K562 (cell line): Measurements from ENCODE around the gene PTPRM.

ENCODE experiments used
- CTCF ChIP-seq, 3 experiments: IDR thresholded peaks in 2 of 3; conservative IDR thresholded peaks in 1 of 3; 2 replicates each; pipeline ENCODE4 v1.5.1; 2011 to 2012; ENCODE audit warnings: low read length in 3 of 3, mild to moderate bottlenecking in 3 of 3, control low read depth in 2 of 3, improper control_type of control experiment in 1 of 3, inconsistent platforms in 1 of 3, low read depth in 1 of 3, mixed read lengths in 1 of 3, moderate library complexity in 1 of 3; ENCODE audit not compliant: insufficient read depth in 2 of 3
- ELK1 ChIP-seq: sonication (generic); formaldehyde crosslinking; IDR thresholded peaks from 2 replicates; pipeline ENCODE4 v1.8.1; 2022; ENCODE audit warnings: missing genetic modification reagents
- POLR2AphosphoS2 ChIP-seq: IDR thresholded peaks from 2 replicates; pipeline ENCODE4 v1.6.1; 2012; ENCODE audit warnings: low read length, improper control_type of control experiment
- SIRT6 ChIP-seq: IDR thresholded peaks from one replicate; pipeline ENCODE4 v1.6.1; 2012; ENCODE audit warnings: low read depth, mild to moderate bottlenecking, control low read depth, inconsistent platforms, low read length, moderate library complexity
- ZNF316 ChIP-seq: fragments of 450-650 bp; IDR thresholded peaks from 2 replicates; pipeline ENCODE4 v1.6.1; 2016
- ZNF583 ChIP-seq: fragments of 250-450 bp; sonication (Bioruptor Pico); IDR thresholded peaks from 2 replicates; pipeline ENCODE4 v1.4.0; 2020
- ZNF764 ChIP-seq: fragments of 250-450 bp; sonication (Bioruptor Pico); IDR thresholded peaks from 2 replicates; pipeline ENCODE4 v1.4.0; 2020; ENCODE audit warnings: low read depth, mild to moderate bottlenecking, moderate library complexity

DNA sequence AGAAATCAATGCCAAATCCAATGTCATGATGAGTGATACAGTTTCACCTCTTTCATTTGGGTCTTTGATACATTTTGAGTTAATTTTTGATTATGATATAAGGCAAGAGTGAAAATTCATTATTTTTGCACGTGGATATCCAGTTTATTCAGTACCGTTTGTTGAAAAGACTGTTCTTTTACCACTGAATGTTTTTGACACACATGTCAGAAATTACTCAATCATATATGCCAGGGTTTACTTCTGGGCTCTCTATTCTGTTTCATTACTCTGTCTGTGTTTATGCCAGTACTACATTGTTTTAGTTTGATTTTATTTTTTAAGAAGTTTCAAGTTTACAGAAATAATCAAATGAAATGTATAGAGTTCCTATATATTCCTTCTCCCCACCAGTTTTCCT is 154.4 kb downstream of the PTPRM start:
- no peak for TF ChIP-seq POLR2AphosphoS2
- TF ChIP-seq CTCF (IDR thresholded peaks at IDR 0.05 in 2 of 3, conservative IDR thresholded peaks at IDR 0.05 in 1 of 3; ENCODE audit: insufficient read depth in 2 of 3, low read depth in 1 of 3, low read length in 3 of 3): no peak
- TF ChIP-seq ZNF583 (CRISPR knock-in tag): no peak
- TF ChIP-seq ELK1: no peak
- no peak for TF ChIP-seq ZNF764
- TF ChIP-seq SIRT6: no peak
- no peak for TF ChIP-seq ZNF316
